ENCODE measurements around the gene CUX1.
"Not testable (repeated sequence)": the region's sequence is repeated elsewhere in the genome, so short reads cannot be mapped to it uniquely, and the experiment has no call there.

CUX1 gene

DNA sequence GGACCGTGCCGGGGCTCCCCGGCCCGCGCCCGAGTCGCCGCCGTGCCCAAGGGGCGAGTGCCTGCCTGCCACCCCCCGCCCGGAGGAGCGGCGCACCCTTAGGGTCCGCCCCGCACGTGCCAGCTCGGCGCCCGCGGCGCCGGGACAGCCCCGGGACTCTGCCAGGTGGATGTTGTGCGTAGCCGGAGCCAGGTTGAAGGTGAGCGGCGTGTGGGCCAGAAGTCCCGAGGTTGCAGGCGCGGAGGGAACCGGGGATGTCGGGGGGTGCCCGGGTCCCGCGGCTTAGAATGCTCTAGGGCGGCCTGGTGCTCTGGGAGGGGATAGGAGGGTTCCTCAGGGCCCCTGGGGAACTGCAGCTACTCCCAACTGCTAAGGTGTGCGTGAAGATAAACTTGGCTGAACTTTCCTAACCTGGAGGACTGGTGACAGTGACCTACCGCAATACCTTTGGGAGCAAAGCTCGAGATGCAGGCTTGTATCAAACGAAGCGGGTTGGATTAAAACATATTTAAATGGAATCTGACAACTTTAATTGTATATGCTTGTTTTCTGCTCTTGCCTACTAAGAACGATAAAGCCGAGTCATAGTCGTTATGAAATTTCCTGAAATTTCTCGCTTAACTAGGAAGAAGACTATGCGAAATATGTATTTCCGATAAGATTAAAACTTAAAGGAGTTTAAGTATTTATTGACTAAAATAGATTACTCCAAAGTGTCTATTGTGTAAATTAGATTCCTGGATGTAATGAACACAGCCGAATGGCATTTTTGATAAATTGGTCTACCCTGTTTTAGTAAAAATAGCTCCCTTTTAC is at the start of gene CUX1:
Gene CUX1, plus strand, starts transcription at position 156 of the 816 bp plus-strand sequence. Its CDS starts 14 bp downstream, at position 170.
- DNase-seq (ENCODE audit: low read depth, low spot score), result peak; percentile 47

DNA sequence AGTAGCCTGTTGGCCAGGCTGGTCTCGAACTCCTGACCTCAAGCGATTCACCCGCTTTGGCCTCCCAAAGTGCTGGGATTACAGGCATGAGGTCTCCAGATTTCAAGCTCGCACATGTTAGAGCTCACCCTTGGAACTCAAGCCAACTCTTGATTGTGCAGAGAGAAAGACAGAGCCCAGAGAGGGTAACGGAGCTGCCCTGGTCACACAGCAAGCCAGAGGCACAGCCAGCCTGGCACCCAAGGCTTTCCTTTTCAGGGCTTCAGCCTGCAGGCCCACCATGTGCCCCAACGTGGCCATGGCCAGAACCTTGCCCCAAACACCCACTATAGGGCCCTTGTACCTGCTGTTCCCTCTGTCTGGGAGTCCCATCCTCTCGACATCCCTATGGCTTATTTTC is 49.1 kb upstream of the CUX1 start:
- DNase-seq (ENCODE audit: low read depth, low spot score), result no peak

DNA sequence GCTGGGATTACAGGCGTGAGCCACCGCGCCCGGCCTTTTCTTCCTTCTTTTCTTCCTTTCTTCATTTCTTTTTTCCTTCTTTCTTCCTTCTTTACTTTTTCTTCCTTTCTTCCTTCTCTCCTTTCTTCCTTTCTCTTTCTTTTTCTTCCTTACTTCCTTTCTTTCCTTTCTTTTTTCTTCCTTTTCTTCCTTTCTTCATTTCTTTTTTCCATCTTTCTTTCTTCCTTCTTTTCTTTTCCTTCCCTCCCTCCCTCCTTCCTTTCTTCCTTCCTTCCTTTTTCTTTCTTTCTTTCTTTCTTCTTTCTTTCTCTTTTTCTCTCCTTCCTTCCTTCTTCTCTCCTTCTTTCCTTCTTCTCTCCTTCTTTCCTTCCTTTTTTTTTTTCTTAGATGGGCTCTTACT is 47.0 kb upstream of the CUX1 start:
- no peak for DNase-seq (ENCODE audit: low read depth, low spot score)

DNA sequence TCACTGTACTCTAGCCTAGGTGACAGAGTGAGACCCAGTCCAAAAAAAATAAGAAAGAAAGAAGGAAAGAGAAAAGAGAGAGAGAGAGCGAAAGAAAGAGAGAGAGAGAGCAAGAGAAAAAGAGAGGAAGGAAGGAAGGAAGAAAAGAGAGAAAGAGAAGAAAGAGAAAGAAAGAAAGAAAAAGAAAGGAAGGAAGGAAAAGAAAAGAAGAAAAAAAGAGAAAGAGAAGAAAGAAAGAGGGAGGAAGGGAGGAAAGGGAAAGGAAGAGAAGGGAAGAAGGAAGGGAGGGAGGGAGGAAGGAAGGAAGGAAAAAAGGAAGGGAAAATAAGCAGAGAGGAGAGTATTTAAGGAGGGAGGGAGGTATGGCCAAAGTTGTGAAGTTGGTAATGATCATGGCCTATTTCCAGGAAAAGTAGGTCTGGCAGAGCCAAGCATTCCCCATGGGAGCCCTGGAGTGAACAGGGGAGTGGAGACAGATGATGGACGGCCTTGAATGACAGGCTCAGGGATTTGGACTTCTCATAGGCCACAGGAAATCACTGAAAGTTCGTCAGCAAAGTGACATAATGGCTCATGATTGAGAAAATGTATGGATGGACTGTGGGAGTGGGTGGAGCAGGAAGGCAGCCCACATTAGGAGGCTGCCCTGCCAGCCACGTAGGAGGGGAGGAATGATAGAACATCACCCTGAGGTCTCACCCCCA is 44.8 kb upstream of the CUX1 start:
- peak; percentile 10 for DNase-seq (ENCODE audit: low read depth, low spot score)

DNA sequence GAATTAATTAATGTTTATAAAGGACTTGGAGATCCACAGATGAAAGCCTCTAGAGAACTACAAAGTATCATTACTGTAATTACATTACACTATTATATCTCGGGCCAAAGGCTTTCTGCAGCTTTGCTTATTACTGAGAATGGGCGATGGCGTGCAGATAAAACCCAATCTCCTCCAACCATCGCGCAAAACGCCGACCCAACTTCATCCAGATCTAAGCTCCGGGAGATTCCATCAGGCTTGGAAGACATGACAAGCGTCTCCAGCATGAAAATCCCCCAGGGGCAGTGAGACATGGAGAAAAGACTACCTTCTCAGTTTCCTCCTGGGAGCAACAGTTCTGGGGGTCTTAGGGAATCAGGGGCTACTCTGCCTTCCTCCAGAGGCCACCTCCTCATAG is 42.2 kb upstream of the CUX1 start:
- no peak for DNase-seq (ENCODE audit: low read depth, low spot score)

DNA sequence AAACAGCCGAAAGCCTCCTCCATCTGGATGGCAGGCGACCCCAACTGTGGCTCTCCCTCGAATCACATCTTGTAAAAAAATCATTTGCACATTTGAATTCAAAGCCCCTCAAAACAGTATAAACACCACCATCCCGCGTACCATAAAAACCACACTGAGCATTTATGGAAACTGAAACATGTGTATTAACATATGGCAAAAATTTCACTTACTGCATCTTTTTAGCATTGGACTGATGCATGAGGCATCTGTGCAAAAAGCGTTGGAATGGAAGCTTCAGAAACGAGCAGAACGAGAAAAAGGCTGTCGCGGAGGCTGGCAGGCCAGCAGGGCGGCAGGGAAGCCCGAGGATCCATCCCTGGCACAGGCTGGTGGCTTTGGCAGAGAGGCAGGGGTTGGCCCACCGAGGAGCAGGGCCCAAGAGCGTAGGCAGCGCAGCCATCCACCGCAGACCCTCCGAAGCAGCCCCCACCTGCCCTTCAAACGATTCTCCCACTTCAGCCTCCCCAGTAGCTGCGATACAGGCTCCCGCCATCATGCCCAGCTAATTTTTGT is 39.3 kb upstream of the CUX1 start:
- DNase-seq (ENCODE audit: low read depth, low spot score), result no peak

GRCh38 chr7:101779267-101779666 is 38.2 kb upstream of the CUX1 start:
- peak; percentile 70 for DNase-seq (ENCODE audit: low read depth, low spot score)

DNA sequence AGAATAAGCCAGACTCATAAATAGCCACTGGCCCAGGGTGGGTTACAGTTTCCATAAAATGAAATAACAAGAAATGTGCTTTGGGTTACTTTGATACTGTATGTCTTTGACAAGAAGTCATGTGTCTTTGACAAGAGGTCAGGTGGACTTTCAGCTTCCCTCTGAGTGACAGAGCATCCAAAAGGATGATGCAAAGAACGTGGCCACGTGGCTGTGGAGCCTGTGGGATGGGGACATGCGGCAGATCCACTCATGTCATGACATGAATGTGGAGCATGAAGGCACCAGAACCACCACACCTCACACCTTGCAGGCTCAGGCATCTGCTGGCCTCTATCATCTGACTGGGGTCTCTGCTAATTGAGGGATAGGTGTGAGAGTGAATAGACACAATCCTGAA is 37.1 kb upstream of the CUX1 start:
- no peak for DNase-seq (ENCODE audit: low read depth, low spot score)

DNA sequence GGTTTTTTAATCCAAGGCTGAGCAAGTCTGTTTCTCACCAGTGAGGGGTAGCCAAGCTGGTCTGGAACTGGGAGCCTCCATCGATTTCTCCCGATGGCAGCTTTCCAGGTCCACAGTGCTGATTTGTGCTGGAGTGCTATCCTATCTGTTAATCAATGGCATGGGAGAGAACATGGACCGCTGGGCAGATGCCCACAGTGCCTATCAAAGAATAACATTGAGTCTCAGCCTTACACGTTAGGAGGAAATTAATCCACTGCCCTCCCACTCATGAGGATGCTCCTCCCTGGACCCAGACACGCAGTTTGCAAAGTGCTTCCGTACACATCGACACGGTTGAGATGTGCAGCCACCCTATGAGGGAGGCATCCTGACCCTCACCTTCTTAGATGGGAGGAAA is 36.0 kb upstream of the CUX1 start:
- no peak for DNase-seq (ENCODE audit: low read depth, low spot score)

DNA sequence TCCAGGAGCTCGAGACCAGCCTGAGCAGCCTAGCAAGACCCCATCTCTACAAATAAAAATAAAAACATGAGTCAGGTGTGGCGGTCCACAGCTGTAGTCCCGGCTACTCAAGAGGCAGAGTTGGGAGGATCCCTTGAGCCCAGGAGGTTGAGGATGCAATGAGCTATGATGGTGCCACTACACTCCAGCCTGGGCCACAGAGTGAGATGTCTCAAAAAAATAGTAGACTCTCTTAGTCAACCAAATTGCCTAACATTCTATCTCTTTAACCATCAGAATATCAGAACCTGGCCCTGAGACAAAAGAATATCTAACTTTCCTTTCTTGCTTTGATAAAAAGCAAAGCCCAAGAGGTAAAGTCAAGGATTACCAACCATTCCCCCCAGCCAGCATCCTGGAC is 35.0 kb upstream of the CUX1 start:
- no peak for DNase-seq (ENCODE audit: low read depth, low spot score)

DNA sequence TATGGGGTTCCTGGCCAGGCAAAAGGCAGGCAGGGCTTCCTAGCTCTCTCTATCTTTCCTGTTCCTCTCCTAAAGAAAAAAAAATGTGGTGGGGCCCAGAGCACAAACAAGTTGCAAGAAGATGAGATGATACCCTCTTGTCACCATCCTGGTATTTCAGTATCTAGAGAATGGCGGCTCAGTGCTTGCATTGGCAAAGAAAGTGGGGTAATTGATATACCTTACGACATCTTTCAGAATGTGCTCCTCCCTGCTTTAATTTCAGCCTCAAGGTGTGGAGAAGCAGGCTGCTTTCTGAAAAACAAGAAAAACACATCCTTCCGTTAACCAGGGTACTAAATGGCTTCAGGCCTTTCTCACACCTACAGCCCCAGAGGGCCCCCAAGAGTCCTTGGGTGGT is 34.5 kb upstream of the CUX1 start:
- DNase-seq (ENCODE audit: low read depth, low spot score), result no peak

DNA sequence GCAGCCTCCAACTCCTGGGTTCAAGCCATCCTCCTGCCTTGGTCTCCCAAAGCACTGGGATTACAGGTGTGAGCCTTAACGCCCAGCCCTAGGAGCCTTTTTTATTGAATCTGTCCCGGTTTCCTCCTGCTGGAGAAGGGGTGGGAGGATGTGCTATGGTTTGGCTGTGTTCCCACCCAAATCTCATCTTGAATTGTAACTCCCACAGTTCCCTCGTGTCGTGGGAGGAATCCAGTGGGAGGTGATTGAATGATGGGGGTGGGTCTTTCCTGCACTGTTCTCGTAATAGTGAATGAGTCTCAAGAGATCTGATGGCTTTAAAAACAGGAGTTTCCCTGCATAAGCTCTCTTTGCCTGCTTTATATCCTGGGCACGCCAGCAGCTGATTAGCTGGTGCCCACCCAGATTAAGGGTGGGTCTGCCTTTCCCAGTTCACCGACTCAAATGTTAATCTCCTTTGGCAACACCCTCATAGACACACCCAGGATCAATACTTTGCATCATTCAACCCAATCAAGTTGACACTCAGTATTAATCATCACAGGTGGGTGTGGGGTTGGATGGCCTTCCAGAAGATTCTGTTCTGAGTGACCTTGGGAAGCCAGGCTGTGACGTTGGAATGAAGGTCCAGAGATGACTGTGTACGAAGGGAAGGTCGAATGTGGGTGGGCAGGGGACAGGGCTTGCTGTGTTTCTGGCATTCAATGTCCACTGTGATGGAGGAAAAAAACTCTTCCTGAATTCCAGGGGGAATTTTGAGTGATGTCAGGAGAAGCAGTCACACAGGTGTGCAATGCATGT is 33.8 kb upstream of the CUX1 start:
- DNase-seq (ENCODE audit: low read depth, low spot score), result no peak

DNA sequence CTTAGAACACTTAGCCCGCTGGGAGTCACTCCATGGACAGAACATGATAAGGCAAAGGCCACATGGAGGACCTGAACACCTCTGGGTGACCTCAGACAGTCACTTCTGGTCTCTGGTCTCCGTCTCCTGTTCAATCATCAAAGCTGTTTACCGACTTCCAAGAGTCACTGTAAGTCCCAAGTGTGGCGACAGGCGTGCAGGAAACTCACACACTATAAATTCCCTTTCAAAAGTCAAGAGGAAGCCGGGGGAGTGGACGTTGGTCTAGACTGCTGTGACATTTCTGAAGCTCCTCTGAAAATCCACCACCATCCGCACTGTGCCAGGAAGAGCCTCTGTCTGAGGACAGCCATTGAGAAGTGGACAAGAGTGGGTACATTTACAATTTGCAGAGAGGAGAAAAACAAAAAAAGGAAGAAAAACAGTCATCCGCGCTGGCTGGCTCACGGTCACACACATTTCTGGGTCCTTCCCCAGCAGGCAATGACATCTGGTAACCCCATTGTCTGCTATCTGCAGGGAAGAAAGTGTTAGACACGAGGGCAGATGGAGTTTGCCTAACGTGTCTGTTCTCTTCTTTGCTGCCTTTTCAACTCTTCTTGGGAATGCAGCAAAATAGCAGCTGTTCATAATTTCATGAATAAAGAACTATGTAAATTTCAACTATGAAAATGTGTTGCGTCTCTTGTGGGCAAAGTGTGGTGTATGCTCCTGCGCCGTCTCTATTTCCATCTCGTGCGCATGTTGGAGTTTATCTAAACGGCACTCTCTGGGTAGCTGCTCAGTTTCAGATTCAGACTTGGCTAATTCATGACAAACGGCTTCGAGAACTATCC is 32.9 kb upstream of the CUX1 start:
- DNase-seq (ENCODE audit: low read depth, low spot score), result no peak

DNA sequence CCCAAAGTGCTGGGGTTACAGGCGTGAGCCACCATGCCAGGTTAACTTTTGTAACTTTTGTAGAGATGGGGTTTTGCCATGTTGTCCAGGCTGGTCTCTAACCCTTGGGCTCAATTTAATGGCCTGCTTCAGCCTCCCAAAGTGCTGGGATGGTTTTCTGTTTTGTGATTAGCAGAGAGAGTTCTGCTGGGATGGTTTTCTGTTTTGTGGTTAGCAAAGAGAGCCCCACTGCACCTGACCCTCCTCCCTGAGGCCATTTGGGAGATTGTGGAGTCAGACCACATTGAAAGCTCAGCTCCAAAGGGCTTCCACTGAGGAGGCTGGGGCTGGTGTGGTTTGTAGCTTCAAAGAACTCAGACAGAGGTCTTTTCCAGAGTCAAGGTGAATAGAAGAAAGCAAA is 29.6 kb upstream of the CUX1 start:
- DNase-seq (ENCODE audit: low read depth, low spot score), result no peak

GRCh38 chr7:101788517-101788916 is 28.9 kb upstream of the CUX1 start:
- no peak for DNase-seq (ENCODE audit: low read depth, low spot score)

GRCh38 chr7:101790566-101791293 is 26.7 kb upstream of the CUX1 start:
- no peak for DNase-seq (ENCODE audit: low read depth, low spot score)

DNA sequence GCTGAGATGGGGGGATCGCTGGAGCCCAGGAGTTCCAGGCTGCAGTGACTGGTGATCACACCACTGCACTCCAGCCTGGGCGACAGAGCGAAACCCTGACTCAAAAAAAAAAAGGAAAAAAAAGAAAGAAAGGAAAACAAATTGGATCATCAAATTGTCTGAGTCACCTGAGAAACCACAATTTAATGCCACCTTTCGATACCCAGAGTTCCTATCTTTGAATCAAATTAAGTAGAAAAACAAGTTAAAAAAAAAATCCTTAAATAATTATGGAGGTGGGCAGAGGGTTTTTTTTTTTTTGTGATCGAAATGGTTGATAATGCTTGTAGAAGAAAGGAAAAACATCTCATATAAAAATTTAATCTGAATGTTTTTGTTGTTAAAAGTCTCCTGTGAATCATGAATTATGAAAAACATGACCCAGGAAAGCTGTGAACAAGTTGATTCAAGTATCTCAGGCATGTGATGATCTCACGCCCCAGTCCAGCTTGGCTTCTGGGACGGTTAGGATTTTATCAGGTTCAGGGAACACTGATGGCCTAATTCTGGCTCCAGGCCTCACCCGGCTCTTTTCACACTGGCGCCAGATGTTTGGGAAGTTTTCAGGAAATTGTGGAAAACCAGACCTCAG is 25.3 kb upstream of the CUX1 start:
- DNase-seq (ENCODE audit: low read depth, low spot score), result peak; percentile 79

- DNase-seq (ENCODE audit: low read depth, low spot score), result not testable (repeated sequence)
Measured at GRCh38 chr7:101792682-101793071, 24.7 kb upstream of the CUX1 start.

GRCh38 chr7:101795461-101795860 is 22.0 kb upstream of the CUX1 start:
- no peak for DNase-seq (ENCODE audit: low read depth, low spot score)

- DNase-seq (ENCODE audit: low read depth, low spot score), result not testable (repeated sequence)
Measured at GRCh38 chr7:101798173-101798572, 19.3 kb upstream of the CUX1 start.

All from astrocyte of the hippocampus (primary cell).